Activated CD4-positive, alpha-beta memory T cell treated with anti-CD3 and anti-CD28 coated beads, Interleukin-2, amount 10 ng/mL, durations not matched to agents 7 days and 5 days (primary cell): ENCODE results near the gene GJC2. TPM values are rescaled to one million over a fixed set of nuclear protein-coding genes. Genes with fewer than 3 reads are reported as not detected.

Experiments used
- CTCF ChIA-PET: fragments of 350-600 bp; sonication (Branson Sonifier 250); formaldehyde crosslinking; loops from one replicate; lab custom pipeline; 2021; ENCODE audit warnings: antibody characterized with exemption, inconsistent platforms; lab: Charles Lee
- POLR2A ChIA-PET: fragments of 350-600 bp; sonication (Branson Sonifier 250); formaldehyde crosslinking; loops from one replicate; lab custom pipeline; 2021; ENCODE audit warnings: antibody characterized with exemption; lab: Charles Lee
- DNase-seq: peaks from one replicate; pipeline ENCODE4 v3.0.0-alpha.2; 2020
- H3K27ac Mint-ChIP-seq: one replicate; pipeline ENCODE4 v1.8.0; 2021; ENCODE audit warnings: mild to moderate bottlenecking, mixed read lengths
- H3K27me3 Mint-ChIP-seq: one replicate; pipeline ENCODE4 v1.8.0; 2021; ENCODE audit warnings: mixed read lengths
- H3K36me3 Mint-ChIP-seq: one replicate; pipeline ENCODE4 v1.8.0; 2021; ENCODE audit warnings: low read depth, mixed read lengths
- H3K4me1 Mint-ChIP-seq: one replicate; pipeline ENCODE4 v1.8.0; 2021; ENCODE audit warnings: mixed read lengths
- H3K4me3 Mint-ChIP-seq: one replicate; pipeline ENCODE4 v1.8.0; 2021; ENCODE audit warnings: mild to moderate bottlenecking, mixed read lengths
- H3K9me3 Mint-ChIP-seq: one replicate; pipeline ENCODE4 v1.8.0; 2021; ENCODE audit warnings: mixed read lengths
- total RNA-seq, 2 experiments: library from RNA; stranded (reverse); gene quantifications; one replicate each; pipeline ENCODE4 v1.2.3, GENCODE V29; 2021

Gene GJC2
- total RNA-seq, 2 experiments from 2014 or later, result 0.38 to 0.55 TPM

DNA sequence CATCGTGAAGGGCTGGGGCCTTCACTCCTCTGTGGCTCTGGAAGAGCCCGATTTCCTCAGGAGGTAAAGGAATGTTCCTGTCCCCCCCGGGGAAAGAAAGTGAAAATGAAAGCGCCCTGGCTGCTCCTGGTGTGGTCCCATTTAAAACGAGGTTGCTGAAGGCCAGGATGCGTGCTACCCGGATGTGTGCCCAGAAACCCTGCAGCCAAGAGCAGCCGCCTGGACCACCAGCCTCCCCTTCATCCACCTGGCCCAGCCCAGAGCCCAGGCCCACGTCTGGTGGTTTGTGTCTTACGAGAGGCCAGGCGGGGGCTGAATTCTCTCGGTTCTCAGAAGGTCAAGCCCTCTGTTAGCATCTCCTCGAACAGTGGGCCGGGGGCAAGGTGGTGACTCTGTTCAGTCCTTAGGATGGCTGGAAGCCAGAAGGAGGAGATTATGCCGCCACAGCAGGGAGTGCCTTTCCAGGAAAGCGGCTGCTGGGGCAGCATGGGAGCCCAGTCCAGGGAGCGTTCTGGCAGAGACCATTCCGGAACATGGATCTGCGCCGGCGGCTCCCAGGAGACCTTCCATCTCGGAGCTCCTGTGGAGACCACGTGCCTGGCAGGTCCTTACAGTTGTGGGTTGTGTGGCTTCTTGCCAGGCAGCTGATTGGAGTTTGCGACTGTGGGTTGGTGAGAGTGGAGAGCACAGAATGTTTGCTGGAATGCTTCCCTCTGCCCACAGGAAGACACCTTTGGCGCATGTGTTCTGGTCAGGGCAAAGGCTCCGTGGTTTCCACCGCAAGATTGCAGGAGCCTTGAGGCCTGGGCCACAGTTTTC is 8.3 kb upstream of the GJC2 start:
- peaks cover 36% of the 10 kb centered on the region for H3K4me1 Mint-ChIP-seq
- DNase-seq, result peak; percentile 58
- H3K4me3 Mint-ChIP-seq, result peak overlapping the region; percentile 99
- H3K27me3 Mint-ChIP-seq, result peaks cover 9% of the 10 kb centered on the region
- peaks cover 28% of the 10 kb centered on the region for H3K36me3 Mint-ChIP-seq
- CTCF ChIA-PET, result interaction anchor here (7.7 kb wide), 1 partner anchor 24 kb away, joined by 50 read pairs; the partner anchor contains the start of gene IBA57
- peak overlapping the region; percentile 98 for H3K27ac Mint-ChIP-seq
- H3K9me3 Mint-ChIP-seq, result no peaks in the 10 kb centered on the region
- POLR2A ChIA-PET, result interaction anchor here (1.0 to 10.2 kb wide), 8 partner anchors 8 to 345 kb away, joined by 3 to 95 read pairs (median 4); partner anchors contain the start of genes IBA57 and TRIM11

DNA sequence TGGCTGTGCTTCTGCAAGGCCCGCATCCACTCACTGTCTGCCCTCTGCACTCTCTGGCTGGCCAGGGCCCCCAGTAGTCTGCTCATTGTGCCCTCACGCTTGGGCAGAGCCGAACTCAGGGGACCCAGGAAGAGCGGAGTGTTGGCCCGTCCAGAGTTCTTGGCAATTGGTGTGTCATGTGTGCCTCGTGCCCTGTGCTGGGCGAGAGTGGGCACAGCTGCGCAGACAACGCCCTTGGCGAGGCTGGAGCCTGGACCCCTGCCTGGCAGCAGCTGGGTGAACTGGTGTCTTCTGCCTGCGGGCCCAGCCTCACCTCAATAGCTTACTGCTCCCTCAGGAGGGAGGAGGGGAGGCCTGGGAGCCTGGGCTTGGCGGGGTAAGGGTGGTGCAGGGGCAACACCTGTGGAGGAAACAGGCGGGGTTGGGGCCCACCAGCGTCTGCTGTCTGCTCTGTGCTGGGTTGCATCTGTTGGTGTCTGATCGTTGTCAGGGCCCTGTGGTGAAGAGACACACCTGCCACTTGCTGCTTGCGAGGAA is 7.5 kb upstream of the GJC2 start:
- Mint-ChIP-seq H3K36me3 (peaks cover 28% of the 10 kb centered on the region), H3K9me3 (no peaks in the 10 kb centered on the region), H3K4me1 (peaks cover 35% of the 10 kb centered on the region), H3K27me3 (peaks cover 1% of the 10 kb centered on the region), H3K4me3 (peak overlapping the region; percentile 99), H3K27ac (peak overlapping the region; percentile 98)
- DNase-seq, result peak; percentile 15
- ChIA-PET CTCF (interaction anchor here (1.8 to 7.7 kb wide), 2 partner anchors 11 to 24 kb away, joined by 7 to 50 read pairs; partner anchors contain the start of gene IBA57), POLR2A (interaction anchor here (1.0 to 10.2 kb wide), 4 partner anchors 10 to 264 kb away, joined by 4 to 95 read pairs (median 4); partner anchors contain the start of genes ARF1, IBA57 and TRIM11)

DNA sequence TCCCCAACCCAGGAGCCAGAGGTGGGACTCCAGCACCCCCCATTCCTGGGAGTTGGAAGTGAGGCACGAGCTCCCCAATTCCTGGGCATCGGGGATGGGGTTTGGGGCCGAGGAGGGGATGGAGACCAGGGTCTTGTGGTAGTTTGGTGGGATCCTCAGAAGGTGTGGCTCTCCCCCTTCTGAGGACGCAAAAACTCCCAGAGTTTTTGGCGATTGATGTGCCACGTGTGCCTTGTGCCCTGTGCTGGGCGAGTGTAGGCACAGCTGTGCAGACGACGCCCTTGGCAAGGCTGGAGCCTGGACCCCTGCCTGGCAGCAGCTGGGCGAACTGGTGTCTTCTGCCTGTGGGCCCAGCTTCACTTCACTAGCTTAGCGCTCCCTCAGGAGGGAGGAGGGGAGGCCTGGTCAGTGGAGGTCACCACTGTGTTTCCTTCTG is 7.0 kb upstream of the GJC2 start:
- DNase-seq, result no peak
- H3K4me3 Mint-ChIP-seq, result peak overlapping the region; percentile 99
- H3K27me3 Mint-ChIP-seq, result no peaks in the 10 kb centered on the region
- peaks cover 34% of the 10 kb centered on the region for H3K4me1 Mint-ChIP-seq
- H3K27ac Mint-ChIP-seq, result peak overlapping the region; percentile 98
- CTCF ChIA-PET, result interaction anchor here (1.8 to 7.7 kb wide), 2 partner anchors 12 to 23 kb away, joined by 7 to 50 read pairs; partner anchors contain the start of gene IBA57
- POLR2A ChIA-PET, result interaction anchor here (1.3 to 10.2 kb wide), 3 partner anchors 9 to 60 kb away, joined by 4 to 95 read pairs (median 4); partner anchors contain the start of genes ARF1 and IBA57
- H3K36me3 Mint-ChIP-seq, result peaks cover 28% of the 10 kb centered on the region
- no peaks in the 10 kb centered on the region for H3K9me3 Mint-ChIP-seq

DNA sequence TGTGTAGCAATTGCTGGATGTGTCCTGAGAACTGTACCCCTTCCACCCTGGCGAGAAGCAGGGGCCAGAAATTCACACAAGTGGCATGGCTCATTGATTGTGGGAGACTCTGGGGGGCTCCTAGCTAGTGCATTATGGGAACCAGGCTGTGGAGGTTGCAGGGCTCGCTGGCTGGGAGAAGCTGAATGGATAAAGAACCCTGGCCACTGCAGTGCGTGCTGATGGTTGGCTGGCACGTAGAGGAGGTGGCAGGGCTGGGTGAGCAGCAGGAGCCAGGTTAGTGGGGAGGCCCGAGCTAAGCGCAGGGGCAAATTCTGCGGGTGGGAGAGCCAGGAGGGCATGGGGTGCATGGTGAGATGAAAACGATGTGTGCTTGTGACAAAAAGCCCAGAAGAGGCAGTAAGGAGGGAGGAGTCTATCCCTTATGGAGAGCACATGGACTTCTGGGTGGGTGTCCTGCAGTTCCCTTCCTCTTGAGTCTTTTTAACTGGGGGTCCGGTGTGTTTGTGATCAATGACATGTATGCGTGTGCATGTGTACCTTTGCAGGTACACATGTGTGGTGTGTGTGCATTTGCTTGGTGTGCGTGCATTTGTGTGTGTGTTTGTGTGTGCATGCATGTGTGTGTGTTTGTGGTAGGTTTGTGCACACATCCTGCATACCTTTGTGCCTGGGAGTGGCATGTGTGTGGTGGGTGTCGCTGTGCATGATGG is 6.1 kb upstream of the GJC2 start:
- CTCF ChIA-PET, result interaction anchor here (1.8 to 7.7 kb wide), 2 partner anchors 13 to 22 kb away, joined by 7 to 50 read pairs; partner anchors contain the start of gene IBA57
- H3K27ac Mint-ChIP-seq, result peak overlapping the region; percentile 35
- no peaks in the 10 kb centered on the region for H3K9me3 Mint-ChIP-seq
- peak; percentile 14 for DNase-seq
- no peaks in the 10 kb centered on the region for H3K27me3 Mint-ChIP-seq
- POLR2A ChIA-PET, result interaction anchor here (1.4 to 10.2 kb wide), 2 partner anchors 22 to 61 kb away, joined by 4 to 95 read pairs; partner anchors contain the start of genes ARF1 and IBA57
- peak overlapping the region; percentile 99 for H3K4me3 Mint-ChIP-seq
- peaks cover 34% of the 10 kb centered on the region for H3K4me1 Mint-ChIP-seq
- H3K36me3 Mint-ChIP-seq, result peaks cover 28% of the 10 kb centered on the region

DNA sequence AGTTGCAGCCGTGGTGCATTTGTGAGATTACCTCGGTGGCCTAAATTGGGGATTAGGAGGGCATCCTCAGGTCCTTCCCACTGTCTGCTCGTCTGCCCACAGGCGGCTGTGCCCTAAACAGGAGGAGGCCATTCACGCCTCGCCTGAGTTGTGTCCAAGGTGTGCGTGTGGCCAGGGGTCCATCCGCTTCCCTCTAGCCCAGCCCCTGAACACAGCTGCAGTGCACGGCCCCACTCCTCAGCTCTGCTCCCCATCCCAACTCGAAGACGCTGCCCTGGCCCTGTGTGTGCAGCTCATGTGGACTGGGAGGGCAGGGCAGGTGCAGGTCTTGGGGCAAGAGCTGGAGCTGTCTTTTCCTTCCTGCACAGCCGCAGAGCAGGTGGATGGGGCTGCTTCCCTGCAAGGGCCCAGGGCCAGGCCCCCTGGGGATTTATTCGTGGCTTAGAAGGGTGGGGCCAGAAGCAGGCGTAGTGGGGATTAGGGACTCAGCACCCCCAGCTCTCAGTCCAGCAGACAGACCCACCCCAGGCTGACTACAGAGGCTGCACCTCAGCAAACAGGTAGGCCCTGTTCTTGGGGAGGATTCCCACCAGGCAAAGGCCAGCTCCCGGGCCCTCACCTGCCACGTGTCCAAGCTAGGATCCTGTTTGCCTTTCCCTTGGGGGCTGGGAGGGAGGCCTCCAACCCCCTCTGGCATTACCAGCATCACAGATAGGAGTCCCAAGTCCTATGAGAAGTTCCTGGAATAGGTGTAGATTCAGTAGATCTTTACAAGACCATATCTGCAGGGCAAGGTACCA is 5.3 kb upstream of the GJC2 start:
- CTCF ChIA-PET, result interaction anchor here (1.8 kb wide), 1 partner anchor 13 kb away, joined by 7 read pairs; no protein-coding TSS in a partner anchor
- Mint-ChIP-seq H3K27me3 (no peaks in the 10 kb centered on the region), H3K4me1 (peaks cover 33% of the 10 kb centered on the region), H3K9me3 (no peaks in the 10 kb centered on the region), H3K4me3 (no peak overlapping the region), H3K27ac (no peak overlapping the region), H3K36me3 (peaks cover 28% of the 10 kb centered on the region)
- peak; percentile 14 for DNase-seq
- POLR2A ChIA-PET, result interaction anchor here (10.2 kb wide), 1 partner anchor 21 kb away, joined by 95 read pairs; the partner anchor contains the start of gene IBA57

DNA sequence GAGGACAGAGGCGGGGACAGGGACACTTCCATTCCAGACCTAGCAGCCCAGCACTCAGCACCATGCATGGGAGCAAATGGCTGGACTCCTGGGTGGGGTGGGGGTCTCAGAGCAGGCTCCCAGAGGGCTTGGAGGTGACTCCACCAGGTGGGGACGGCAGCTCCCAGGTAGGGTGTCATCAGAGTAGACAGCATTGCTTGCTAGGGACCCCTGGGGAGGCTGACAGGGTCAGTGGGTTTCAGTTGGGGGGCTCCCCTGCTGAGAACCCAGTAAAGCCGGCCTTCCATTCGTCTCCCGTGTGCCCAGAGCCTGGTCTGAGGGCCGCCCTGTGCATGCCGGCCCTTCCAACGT is 4.8 kb upstream of the GJC2 start:
- Mint-ChIP-seq H3K27ac (no peak overlapping the region), H3K9me3 (no peaks in the 10 kb centered on the region), H3K4me1 (peaks cover 30% of the 10 kb centered on the region), H3K27me3 (no peaks in the 10 kb centered on the region), H3K4me3 (no peak overlapping the region), H3K36me3 (peaks cover 28% of the 10 kb centered on the region)
- ChIA-PET CTCF (no interaction called here), POLR2A (interaction anchor here (10.2 kb wide), 1 partner anchor 20 kb away, joined by 95 read pairs; the partner anchor contains the start of gene IBA57)
- no peak for DNase-seq

DNA sequence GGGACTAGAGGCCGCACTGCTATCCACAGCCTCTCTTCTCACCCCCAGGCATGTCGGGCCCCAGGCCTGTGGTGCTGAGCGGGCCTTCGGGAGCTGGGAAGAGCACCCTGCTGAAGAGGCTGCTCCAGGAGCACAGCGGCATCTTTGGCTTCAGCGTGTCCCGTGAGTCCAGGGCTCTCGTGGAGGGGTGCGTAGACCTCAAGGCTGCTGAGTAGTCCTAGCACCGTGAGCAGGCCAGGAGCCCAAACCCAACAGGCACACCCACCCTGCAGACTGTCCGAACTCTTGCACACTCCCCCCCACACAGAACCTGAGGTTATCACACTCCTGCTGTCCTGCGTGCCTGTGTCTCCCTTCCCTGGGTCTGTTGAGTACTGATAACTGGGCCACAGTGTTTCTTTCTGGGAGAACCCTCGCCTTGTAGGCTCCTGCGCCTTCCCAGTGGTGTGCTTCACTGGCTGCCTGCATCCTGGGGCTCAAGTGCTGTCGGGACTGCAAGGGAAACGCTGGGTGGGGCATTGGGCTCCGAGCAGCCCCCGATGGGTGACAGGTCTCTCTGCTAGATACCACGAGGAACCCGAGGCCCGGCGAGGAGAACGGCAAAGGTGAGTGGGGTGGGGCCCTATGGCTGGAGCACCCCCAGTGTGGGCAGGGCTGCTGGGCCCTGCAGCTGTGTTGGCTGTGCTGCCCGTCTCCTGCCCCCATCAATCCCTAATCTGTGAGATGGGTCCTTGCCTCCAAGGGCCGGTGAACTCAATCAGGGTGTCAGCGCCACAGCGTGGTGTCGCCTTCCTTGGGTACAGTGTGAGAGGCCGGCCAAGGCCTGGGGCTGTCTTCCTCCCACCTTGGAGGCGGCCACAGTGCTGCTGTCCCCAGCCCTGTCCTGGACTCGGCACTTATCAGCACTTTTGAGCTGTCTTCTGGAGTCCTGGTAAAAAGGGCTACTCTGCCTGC is 4.0 kb upstream of the GJC2 start:
- Mint-ChIP-seq H3K27ac (no peak overlapping the region), H3K36me3 (peaks cover 28% of the 10 kb centered on the region), H3K4me3 (no peak overlapping the region), H3K9me3 (no peaks in the 10 kb centered on the region), H3K27me3 (no peaks in the 10 kb centered on the region), H3K4me1 (peaks cover 30% of the 10 kb centered on the region)
- ChIA-PET POLR2A (interaction anchor here (10.2 kb wide), 1 partner anchor 19 kb away, joined by 95 read pairs; the partner anchor contains the start of gene IBA57), CTCF (no interaction called here)
- no peak for DNase-seq

DNA sequence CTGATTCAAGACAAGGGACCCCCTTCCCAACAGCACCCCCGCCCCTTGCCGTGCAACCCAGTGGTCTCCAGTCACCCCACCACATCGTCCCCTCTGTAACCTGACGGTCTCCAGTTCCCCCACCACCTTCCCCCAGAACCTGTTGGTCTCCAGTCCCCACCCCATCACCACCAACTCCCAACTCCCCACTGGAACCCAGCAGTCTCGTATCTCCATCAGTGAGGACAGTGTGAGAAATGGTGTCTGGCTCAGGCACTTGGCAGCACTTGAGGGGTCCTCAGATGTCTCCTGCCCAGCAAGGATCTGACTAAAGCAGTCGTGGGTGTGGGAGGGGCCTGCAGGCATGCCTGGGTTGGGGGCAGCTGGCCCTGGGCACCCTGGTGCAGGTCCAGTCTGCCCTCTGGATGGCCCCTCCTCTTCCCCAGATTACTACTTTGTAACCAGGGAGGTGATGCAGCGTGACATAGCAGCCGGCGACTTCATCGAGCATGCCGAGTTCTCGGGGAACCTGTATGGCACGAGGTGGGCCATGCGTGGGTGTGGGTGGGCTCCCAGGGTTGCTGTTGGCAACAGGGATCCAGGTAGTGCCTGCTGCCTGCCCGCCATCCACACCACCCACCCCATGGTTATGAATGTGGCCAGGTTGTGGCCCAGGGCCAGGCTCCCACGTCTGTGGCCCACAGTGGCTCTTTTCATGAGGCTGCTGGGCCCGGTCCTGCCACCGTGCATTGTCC is 3.1 kb upstream of the GJC2 start:
- no peak overlapping the region for H3K27ac Mint-ChIP-seq
- CTCF ChIA-PET, result no interaction called here
- no peak for DNase-seq

DNA sequence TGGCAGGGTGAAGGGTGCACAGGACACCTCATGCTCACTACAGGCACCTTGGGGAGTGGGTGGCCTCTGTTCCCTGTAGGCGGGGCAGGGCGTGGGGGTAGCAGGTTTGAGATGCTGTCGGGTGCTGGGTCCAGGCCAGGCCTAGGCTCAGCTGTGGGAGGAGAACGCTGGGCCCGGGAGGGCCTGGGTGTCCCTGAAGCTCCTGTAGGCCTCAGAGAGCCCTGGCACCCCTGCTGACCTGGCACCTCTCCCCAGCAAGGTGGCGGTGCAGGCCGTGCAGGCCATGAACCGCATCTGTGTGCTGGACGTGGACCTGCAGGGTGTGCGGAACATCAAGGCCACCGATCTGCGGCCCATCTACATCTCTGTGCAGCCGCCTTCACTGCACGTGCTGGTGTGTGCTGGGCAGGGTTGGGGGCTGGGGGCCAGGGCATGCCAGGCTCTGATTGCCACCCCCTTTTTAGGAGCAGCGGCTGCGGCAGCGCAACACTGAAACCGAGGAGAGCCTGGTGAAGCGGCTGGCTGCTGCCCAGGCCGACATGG is 2.5 kb upstream of the GJC2 start:
- POLR2A ChIA-PET, result no interaction called here
- Mint-ChIP-seq H3K27me3 (no peaks in the 10 kb centered on the region), H3K4me1 (peaks cover 21% of the 10 kb centered on the region), H3K9me3 (no peaks in the 10 kb centered on the region), H3K36me3 (peaks cover 16% of the 10 kb centered on the region), H3K4me3 (no peak overlapping the region), H3K27ac (no peak overlapping the region)
- no peak for DNase-seq
- CTCF ChIA-PET, result no interaction called here

More for the DNA sequence above, 3.1 kb upstream of the GJC2 start:
- no peak overlapping the region for H3K4me3 Mint-ChIP-seq
- no peaks in the 10 kb centered on the region for H3K27me3 Mint-ChIP-seq
- POLR2A ChIA-PET, result interaction anchor here (10.2 kb wide), 1 partner anchor 19 kb away, joined by 95 read pairs; the partner anchor contains the start of gene IBA57
- H3K9me3 Mint-ChIP-seq, result no peaks in the 10 kb centered on the region
- peaks cover 20% of the 10 kb centered on the region for H3K36me3 Mint-ChIP-seq
- peaks cover 27% of the 10 kb centered on the region for H3K4me1 Mint-ChIP-seq

DNA sequence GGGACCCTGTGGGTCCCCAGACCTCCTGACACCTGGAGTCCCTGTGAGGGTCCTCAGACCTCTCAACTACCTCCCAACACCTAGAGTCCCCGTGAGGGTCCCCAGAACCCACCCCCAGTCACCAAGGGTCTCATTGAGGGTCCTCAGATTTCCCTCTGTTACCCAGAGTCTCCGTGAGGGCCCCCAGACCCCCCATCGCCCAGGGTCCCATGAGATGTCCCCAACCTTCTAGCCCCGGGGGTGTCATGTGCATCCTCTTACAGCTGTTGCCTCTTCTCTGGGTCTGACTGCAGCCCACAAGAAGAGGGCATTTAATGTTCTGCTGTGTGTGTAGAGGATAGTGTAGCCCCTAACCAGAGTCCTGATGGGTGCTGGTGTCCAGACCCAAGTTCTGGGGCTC is 2.0 kb upstream of the GJC2 start:
- Mint-ChIP-seq H3K27ac (no peak overlapping the region), H3K27me3 (no peaks in the 10 kb centered on the region), H3K4me1 (peaks cover 16% of the 10 kb centered on the region), H3K36me3 (peaks cover 12% of the 10 kb centered on the region), H3K4me3 (no peak overlapping the region), H3K9me3 (no peaks in the 10 kb centered on the region)
- no peak for DNase-seq
- POLR2A ChIA-PET, result no interaction called here
- CTCF ChIA-PET, result no interaction called here
